ENCODE measurements around the gene TANGO2.

Gene TANGO2

DNA sequence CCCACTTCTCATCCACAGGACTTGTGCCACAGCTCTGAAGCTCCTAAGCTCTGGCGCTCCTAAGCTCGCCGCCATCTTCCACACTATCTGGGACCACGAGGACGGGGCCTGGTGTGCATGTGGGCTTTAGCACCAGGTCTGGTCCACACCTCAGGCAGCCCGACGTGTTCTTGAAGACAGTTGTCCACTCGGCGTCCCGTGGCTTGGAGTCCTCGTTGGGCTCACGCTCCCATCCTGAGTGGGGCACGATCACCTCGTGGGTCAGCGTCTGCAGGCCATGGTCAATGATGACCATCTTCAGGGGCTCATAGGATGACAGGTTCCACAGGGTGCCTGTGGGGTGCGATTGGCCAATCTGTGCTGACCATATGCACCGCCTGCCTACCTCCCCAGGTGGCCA, 42.2 kb upstream of the TANGO2 start:
- no peak overlapping the region for H3K4me3 ChIP-seq (ENCODE audit: low read depth, low read length)
- H3K27me3 ChIP-seq = no peaks in the 10 kb centered on the region
- TF ChIP-seq, protein P1, sequence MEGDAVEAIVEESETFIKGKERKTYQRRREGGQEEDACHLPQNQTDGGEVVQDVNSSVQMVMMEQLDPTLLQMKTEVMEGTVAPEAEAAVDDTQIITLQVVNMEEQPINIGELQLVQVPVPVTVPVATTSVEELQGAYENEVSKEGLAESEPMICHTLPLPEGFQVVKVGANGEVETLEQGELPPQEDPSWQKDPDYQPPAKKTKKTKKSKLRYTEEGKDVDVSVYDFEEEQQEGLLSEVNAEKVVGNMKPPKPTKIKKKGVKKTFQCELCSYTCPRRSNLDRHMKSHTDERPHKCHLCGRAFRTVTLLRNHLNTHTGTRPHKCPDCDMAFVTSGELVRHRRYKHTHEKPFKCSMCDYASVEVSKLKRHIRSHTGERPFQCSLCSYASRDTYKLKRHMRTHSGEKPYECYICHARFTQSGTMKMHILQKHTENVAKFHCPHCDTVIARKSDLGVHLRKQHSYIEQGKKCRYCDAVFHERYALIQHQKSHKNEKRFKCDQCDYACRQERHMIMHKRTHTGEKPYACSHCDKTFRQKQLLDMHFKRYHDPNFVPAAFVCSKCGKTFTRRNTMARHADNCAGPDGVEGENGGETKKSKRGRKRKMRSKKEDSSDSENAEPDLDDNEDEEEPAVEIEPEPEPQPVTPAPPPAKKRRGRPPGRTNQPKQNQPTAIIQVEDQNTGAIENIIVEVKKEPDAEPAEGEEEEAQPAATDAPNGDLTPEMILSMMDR (IDR thresholded peaks at IDR 0.05; ENCODE audit: low read depth, low read length) = no peak
- peaks cover 29% of the 10 kb centered on the region for H3K4me1 ChIP-seq
- H3K9me3 ChIP-seq = no peaks in the 10 kb centered on the region
- peaks cover 97% of the 10 kb centered on the region for H3K36me3 ChIP-seq
- no peak for DNase-seq

DNA sequence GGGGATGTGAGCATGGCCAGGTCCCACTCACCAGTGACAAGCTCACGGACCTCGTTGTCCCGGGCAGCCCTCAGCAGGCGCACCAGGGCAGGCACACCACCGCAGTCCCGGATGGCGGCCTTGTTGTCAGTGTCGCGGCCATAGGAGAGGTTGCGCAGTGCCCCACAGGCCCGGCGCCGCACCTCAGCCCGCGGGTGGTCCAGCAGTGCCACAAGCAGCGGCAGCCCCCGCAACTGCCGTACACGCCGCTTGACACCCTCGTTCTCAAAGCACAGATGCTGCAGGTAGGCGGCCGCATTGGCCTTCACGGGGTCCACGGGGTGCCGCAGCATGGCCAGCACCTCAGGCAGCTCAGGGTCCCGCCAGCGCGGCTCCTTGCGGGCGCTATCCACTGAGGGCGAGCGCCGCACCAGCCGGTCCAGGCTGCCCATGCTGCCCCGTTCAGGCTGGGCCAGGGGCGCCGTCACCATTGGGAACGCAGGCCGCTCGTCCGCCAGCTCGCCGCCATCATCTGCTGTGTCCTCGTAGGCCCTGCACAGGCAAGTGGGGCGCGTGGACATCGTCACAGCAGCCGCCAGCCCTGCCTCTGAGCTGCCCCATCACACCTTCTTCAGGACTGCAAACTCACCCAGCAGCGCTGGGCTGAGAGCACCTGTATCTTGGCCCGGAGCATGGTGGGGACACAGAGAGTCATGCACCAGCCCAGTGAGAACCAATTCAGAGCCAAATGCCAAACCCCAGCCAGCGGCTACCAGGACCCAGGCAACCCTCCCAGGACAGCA, 41.0 kb upstream of the TANGO2 start:
- Histone ChIP-seq H3K4me3 (ENCODE audit: low read depth, low read length) (no peak overlapping the region), H3K27me3 (no peaks in the 10 kb centered on the region), H3K9me3 (no peaks in the 10 kb centered on the region), H3K36me3 (peaks cover 96% of the 10 kb centered on the region), H3K4me1 (peaks cover 33% of the 10 kb centered on the region)
- TF ChIP-seq, protein P1 (IDR thresholded peaks at IDR 0.05; ENCODE audit: low read depth, low read length) = no peak
- DNase-seq = no peak

DNA sequence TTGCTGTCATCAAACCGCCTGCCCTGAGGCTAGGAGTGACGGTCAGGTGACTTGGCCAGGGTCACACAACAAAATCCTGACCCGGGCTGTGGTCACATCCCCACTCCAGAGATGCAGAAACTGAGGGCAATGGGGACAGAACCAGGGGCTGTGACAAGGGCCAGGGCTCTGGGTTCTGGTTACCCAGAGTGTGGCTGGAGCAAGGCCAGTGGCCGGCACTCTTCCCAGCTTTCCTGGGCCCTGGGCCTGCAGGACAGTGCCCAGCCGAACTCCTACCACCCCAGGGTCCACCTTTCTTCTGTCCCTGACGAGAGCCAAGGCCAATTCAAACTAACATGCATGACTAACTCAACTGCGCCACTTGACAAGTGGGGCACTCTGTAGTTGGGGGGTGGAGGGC, 40.1 kb upstream of the TANGO2 start:
- Histone ChIP-seq H3K4me1 (peaks cover 33% of the 10 kb centered on the region), H3K36me3 (peaks cover 89% of the 10 kb centered on the region)

DNA sequence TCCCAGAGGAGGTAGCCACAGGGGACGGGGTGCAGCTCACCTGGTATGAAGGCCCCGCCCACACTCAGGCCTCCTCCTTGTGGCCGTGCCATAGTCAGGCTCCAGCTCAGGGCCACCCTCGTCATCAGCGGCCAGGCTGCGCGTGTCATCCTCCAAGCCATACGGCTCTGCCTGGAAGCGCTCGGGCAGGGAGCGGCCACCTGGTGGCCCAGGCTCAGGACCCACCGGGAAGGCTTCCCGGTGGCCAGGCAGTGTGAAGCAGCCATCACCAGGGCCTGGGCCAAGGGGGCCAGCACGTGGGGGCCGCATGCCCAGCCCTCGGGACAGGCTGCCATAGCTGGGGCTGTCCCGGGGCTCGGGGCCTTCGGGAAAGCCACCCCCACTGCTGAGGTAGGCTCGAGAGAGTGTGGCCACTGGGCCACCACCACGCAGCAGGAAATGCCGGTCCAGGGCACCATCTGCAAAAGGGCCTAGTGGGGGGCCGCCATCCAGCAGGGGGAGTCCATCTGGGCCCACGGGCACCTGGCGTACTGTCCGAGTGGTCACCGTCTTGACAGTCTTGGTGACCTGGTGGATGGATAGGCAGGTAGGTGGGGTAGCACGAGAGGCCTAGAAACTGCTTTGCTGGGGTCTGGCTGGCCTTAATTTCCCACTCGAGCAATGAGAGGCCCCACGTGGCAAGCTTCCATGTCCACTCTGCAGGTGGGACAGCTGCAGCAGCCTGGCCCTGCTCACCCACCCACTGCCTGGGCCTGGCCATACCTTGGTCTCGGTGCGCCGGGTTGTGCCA, 39.5 kb upstream of the TANGO2 start:
- peak; percentile 20 for DNase-seq
- H3K27me3 ChIP-seq = no peaks in the 10 kb centered on the region
- peaks cover 83% of the 10 kb centered on the region for H3K36me3 ChIP-seq
- H3K4me3 ChIP-seq (ENCODE audit: low read depth, low read length) = no peak overlapping the region
- no peaks in the 10 kb centered on the region for H3K9me3 ChIP-seq
- TF ChIP-seq, protein P1 (IDR thresholded peaks at IDR 0.05; ENCODE audit: low read depth, low read length) = no peak
- peaks cover 29% of the 10 kb centered on the region for H3K4me1 ChIP-seq

More for the DNA sequence above, 40.1 kb upstream of the TANGO2 start:
- Histone ChIP-seq H3K9me3 (no peaks in the 10 kb centered on the region), H3K27me3 (no peaks in the 10 kb centered on the region), H3K4me3 (ENCODE audit: low read depth, low read length) (no peak overlapping the region)
- DNase-seq = no peak
- TF ChIP-seq, protein P1 (IDR thresholded peaks at IDR 0.05; ENCODE audit: low read depth, low read length) = no peak

DNA sequence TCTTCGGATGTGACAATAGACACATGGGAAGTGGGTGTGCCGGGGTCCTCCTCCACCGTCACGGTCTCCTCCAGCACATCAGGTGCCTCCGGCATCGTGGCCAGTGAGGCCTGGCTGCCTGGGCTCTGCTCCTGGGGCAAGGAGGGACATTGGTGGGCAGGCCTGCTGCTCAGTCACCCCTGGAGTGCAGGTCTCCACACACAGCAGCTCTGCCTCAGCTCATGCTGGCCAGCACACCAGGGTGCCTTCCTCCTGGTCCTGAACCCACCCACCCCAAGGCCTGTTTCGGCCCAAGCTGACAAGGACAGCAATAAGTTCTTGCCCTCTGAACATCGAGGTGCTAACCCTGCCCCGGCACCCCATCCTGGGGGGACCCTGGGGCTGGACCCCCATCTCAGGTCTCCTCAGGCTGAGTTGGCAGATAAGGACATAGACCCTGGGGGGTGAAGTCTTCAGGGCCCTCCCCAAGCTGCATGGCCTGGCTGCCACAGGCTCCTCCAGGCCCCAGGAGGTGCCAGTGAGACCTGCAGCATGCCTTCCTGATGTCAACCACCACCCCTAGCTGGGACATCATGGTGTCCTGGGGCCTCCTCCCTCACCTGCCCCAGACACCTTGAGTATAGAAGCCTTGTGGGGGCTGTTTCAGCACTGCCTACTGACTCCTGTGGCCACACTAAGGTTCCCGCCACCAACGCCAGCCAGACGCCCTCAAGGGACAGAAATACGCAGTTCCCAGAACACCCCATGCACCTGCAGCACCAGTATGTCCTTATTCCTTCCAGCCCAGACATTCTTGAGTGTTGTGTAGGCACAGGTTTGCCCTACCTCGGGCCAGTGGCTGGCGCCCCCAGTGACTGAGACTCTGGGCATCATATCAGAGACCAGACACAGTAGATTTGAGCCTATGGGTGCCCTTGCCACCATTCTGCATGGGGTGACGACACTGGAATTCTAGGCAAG, 38.7 kb upstream of the TANGO2 start:
- TF ChIP-seq, protein P1 (IDR thresholded peaks at IDR 0.05; ENCODE audit: low read depth, low read length) = no peak
- no peaks in the 10 kb centered on the region for H3K9me3 ChIP-seq
- peaks cover 27% of the 10 kb centered on the region for H3K4me1 ChIP-seq
- no peaks in the 10 kb centered on the region for H3K27me3 ChIP-seq
- no peak overlapping the region for H3K4me3 ChIP-seq (ENCODE audit: low read depth, low read length)
- peak; percentile 10 for DNase-seq
- H3K36me3 ChIP-seq = peaks cover 74% of the 10 kb centered on the region
